HG03108 (cell line): ENCODE data around the gene TMEM134.
"Not testable (repeated sequence)": the region's sequence is repeated elsewhere in the genome, so short reads cannot be mapped to it uniquely, and the experiment has no call there.

ENCODE experiments used
- ATAC-seq: cut with Tn5 transposase; IDR thresholded peaks from one replicate; pipeline ENCODE4 v1.9.1; 2021; ENCODE audit warnings: moderate library complexity; ENCODE audit not compliant: unreplicated experiment

TMEM134 gene

GRCh38 chr11:67428052-67429001 is 40.7 kb downstream of the TMEM134 start, which contains the start of gene RPS6KB2:
Gene RPS6KB2, plus strand, starts transcription at chr11:67428494. Its CDS starts 52 bp downstream, at chr11:67428546.
- peak; percentile 71 for ATAC-seq

GRCh38 chr11:67427364-67427859 is 41.6 kb downstream of the TMEM134 start:
- not testable (repeated sequence) for ATAC-seq

- no peak for ATAC-seq
Measured at GRCh38 chr11:67423891-67424613, 45.0 kb downstream of the TMEM134 start.

- no peak for ATAC-seq
Measured at GRCh38 chr11:67423466-67423865, 45.6 kb downstream of the TMEM134 start.

- ATAC-seq, result no peak
Measured at GRCh38 chr11:67422891-67423290, 46.2 kb downstream of the TMEM134 start.

- ATAC-seq, result no peak
Measured at GRCh38 chr11:67421430-67422031, 47.5 kb downstream of the TMEM134 start.

- peak; percentile 80 for ATAC-seq
Measured at GRCh38 chr11:67420646-67421429, 48.2 kb downstream of the TMEM134 start.

- ATAC-seq, result no peak
Measured at GRCh38 chr11:67420147-67420645, 48.9 kb downstream of the TMEM134 start.

GRCh38 chr11:67419325-67420049 is 49.6 kb downstream of the TMEM134 start:
- ATAC-seq, result no peak

- no peak for ATAC-seq
Measured at GRCh38 chr11:67418476-67419281, 50.4 kb downstream of the TMEM134 start.

GRCh38 chr11:67417425-67417824 is 51.6 kb downstream of the TMEM134 start:
- no peak for ATAC-seq

GRCh38 chr11:67416416-67417335 is 52.4 kb downstream of the TMEM134 start:
- no peak for ATAC-seq

- no peak for ATAC-seq
Measured at GRCh38 chr11:67415501-67416304, 53.3 kb downstream of the TMEM134 start, which contains the start of gene CARNS1. Gene CARNS1, plus strand, starts transcription at chr11:67415678. Its CDS starts 522 bp downstream, at chr11:67416200.

GRCh38 chr11:67413266-67413849 is 55.7 kb downstream of the TMEM134 start:
- ATAC-seq, result no peak

- ATAC-seq, result no peak
Measured at GRCh38 chr11:67412495-67413179, 56.4 kb downstream of the TMEM134 start.

GRCh38 chr11:67411785-67412152 is 57.3 kb downstream of the TMEM134 start:
- ATAC-seq, result no peak
